HG03378 (cell line): ENCODE data around the gene IQSEC1.

Experiments used
- ATAC-seq: cut with Tn5 transposase; IDR thresholded peaks from one replicate; pipeline ENCODE4 v1.9.1; 2021; ENCODE audit warnings: mild to moderate bottlenecking, moderate library complexity; ENCODE audit not compliant: unreplicated experiment

IQSEC1 gene

GRCh38 chr3:12898965-12899755 is 174.1 kb downstream of the IQSEC1 start:
- ATAC-seq: no peak

- ATAC-seq: no peak
These were observed 174.8 kb downstream of the IQSEC1 start for GRCh38 chr3:12898290-12898964.

- no peak for ATAC-seq
These were observed 175.6 kb downstream of the IQSEC1 start for GRCh38 chr3:12897381-12898289.

GRCh38 chr3:12896063-12896985 is 176.9 kb downstream of the IQSEC1 start:
- no peak for ATAC-seq

- ATAC-seq: no peak
These were observed 177.7 kb downstream of the IQSEC1 start for GRCh38 chr3:12895391-12896062.

DNA sequence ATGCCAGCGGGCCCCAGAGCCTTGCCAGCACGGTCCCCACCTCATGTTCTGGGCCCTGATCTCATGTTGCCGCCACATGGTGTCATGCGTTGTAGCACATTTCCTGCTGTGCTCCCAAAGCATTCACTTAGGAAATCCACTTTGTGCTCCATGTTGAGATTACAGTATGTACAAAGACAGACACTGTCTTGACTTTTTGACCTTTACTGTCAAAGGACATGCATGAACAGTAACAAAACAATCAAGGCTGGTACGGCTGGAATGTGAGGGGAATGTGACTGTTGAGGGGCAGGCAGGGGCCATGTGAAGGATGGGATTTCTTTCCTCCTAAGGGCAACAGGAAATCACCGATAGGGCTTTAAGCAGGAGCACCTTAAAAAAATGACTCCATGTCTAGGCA is 178.6 kb downstream of the IQSEC1 start:
- ATAC-seq: no peak

- ATAC-seq: no peak
These were observed 179.4 kb downstream of the IQSEC1 start for GRCh38 chr3:12893852-12894251.

DNA sequence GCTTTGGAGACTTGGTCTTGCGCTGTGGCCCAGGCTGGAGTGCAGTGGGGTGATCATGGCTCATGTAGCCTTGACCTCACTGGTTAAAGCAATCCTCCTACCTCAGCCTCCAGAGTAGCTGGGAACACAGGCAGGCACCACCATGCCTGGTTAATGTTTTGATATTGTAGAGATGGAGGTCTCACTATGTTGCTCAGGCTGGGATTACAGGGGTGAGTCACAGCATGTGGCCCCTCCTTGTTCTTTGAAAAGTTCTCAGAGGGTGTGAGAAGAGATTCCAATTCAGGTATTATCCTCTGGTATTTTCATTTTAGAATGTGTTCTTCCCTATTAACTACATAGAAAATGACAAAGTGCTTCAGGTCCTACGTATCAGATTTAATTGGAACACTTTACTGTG is 180.0 kb downstream of the IQSEC1 start:
- no peak for ATAC-seq

GRCh38 chr3:12892840-12893189 is 180.4 kb downstream of the IQSEC1 start:
- ATAC-seq: no peak

GRCh38 chr3:12891985-12892839 is 181.0 kb downstream of the IQSEC1 start:
- ATAC-seq: no peak

- ATAC-seq: no peak
These were observed 181.7 kb downstream of the IQSEC1 start for GRCh38 chr3:12891391-12891984.

DNA sequence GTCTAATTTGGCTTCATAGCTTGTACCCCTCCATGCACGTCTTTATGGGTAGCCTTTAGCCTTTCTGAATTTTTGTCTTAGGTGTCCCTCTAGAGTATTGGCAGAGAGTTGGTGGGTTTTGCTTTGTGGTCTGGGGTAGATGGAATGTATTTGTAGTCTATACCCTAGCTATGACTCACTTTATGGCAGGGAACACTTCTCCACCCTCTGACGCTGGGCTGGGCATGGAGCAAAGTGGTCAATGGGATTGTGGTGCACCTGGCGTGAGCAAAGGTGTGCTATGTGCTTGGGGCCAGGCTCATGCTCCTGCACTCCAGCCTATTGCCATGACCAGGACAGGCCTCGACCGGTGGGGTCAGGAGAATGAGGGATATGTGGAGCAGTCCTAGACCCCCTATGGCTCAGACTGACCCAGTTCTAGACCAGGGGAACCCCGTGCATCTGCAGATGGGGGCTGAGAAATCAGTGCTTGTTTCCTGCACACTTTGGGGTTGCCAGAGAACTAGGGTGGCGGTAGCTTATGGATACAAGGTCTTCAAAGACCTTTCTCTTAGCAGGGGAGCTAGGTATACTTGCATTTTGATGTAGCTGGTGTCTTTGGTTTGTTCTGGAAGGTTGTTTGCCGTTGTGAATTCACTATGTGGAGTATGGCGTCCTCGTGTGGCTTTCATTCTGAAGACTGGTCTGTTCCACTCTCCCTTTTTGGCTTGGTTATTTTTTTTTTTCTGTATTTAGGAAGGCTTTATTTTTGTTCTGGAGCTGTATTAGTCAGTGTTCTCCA is 182.4 kb downstream of the IQSEC1 start:
- no peak for ATAC-seq

- ATAC-seq: no peak
These were observed 186.5 kb downstream of the IQSEC1 start for GRCh38 chr3:12886736-12887135.

- peak; percentile 57 for ATAC-seq
These were observed 187.0 kb downstream of the IQSEC1 start for GRCh38 chr3:12886106-12886679.

- ATAC-seq: no peak
These were observed 187.7 kb downstream of the IQSEC1 start for GRCh38 chr3:12885583-12885930.

DNA sequence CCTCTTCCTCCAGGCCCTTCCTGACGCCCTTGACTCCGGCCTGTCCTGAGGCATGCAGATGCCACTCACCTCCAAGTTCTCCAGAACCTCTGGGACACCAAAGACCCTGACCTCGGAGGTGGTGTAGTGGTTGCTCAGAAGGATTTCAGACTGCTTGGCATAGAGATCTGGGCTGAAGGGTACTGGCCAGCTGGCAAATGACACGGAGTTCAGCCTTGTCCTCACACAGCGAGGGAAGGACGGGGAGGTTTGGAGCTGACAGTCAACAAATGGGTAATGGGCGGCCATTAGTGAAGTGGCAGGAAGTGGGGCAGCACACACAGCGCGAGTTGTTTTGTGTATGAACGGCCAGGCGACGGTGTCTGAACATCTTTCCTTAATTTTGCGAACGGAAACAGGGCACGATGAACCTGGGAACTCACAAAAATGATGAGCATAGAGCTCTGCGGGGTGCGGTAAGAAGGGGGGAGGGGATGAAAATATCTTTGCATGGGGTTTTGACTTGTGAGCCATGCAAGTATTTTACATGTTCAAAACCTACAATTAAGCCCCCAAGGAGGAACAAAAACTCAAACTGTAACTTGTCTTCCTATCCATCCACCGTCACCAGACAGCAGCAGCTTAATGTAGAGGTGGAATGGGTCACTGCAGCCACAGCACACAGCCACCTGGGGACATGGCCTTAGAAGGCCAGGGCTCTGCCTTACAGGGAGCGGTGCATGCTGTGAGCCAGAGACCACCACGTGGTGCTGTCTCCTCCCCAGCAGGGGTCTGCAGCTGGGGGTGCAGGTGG is 188.2 kb downstream of the IQSEC1 start:
- ATAC-seq: no peak

DNA sequence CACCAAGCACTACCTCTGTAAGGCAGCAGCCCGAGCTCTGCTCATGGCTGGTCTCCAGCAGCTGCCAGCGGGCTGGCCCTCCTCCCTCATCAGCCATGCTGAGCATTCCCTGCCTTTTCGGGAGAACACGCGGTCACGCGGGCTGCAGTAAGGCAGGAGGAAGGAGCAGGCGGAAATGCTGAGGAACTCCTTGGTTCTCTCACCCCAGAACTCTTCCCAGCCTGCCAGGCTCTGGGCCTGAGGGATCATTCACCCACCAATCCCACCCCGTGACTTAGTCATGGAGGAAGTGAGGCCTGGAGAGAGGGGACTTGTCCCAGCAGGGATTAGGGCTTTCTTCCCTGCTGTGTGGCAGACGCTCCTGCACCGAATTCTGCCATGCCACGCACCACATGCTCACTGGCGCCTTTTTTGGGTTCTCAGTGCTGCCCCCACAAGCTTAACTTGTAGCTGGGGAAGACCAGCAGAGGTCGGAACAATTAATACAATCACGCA is 189.0 kb downstream of the IQSEC1 start:
- ATAC-seq: no peak
